CD4-positive, alpha-beta T cell treated with Interleukin-1 beta for 1 hour (primary cell): Measurements from ENCODE around the gene CAMTA1.

ENCODE experiments used
- DNase-seq, 2 donors: peaks; one replicate each; pipeline ENCODE4 v3.0.0-alpha.2; 2020 to 2022

The CAMTA1 gene

DNA sequence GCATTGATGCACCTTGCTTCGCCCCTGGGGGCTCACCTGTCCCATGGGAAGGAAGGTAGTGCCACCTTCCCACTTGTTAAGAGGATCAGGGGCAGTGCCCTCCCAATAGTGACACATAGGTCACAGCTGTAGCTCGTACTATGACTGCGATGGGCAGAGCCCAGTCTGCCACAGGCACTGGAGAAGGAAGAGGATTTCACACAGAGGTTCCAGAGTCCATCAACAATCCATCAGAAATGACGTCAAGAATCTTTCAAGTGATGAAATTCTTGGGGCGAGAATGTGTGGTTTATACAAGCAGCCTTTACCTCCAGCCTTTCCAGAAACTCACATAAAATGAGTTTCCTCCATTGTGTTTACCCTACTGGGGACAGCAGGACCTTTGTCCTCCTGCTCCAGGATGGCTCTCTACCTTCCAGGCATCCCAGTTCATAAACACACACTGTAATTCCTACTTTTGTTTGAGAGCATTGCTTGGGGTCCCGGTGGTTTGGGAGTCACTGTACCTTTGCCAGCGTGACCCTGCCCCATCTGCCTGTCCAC, 725.2 kb downstream of the CAMTA1 start:
- DNase-seq, result no peak

DNA sequence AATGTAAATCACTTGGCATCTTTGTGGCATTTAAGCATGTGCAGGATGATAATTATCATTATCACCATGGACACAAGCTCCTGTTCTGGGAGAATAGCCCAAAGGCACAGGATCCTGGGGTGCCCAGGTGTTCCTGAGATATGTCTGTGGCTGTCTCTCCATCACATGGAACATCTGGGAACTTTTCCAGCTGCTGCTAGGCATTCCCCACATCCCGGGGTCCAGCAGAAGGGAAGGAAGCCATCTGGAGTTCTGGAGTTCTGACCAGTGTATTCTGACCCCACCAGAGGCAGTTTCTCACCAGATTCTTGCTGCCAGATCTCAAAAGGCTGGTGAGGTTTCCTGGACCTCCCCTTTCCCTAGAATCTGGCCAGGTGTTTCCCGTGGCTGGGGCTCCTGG, 726.1 kb downstream of the CAMTA1 start:
- no peak for DNase-seq

DNA sequence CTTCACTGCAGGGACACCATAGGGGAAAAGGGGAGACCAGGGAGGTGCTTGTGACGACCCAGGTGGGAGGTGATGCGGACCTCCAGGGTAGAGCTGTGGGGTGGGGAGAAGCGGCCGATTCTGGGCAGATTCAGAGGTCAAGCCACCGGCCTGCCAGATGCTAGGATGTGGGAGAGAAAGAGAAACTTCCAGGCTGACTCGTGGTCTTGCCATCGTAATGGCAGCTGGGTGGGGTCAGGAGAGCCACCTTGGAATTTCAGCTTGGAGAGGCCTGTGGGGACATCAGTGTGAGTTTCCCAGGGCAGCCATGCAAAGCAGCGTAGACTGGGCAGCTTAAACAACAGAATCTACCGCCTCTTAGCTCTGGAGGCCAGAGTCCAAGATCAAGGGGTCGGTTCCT, 727.8 kb downstream of the CAMTA1 start:
- no peak for DNase-seq

- no peak for DNase-seq
Observed at GRCh38 chr1:7515175-7515574, 729.9 kb downstream of the CAMTA1 start.

DNA sequence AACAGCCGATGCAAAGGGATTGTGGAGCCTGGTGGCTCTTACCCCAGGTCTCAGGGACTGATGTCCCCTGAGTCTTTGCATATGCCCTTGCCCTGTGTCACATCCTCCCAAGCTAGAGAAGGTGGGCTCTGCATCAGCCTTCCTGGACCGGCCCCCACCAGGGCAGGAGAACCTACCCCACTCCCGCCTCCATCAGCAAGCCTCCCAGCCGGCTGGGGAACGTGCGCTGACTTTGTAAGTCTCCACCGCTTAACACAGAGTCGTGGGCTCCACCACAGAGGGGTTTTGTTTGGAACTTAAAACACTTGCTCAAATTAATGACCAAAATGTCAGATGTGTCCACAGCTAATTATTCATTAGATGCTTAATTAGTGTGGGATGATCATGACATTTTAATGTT, 730.6 kb downstream of the CAMTA1 start:
- DNase-seq, result no peak

- DNase-seq, result no peak
Observed at GRCh38 chr1:7516341-7516740, 731.1 kb downstream of the CAMTA1 start.

DNA sequence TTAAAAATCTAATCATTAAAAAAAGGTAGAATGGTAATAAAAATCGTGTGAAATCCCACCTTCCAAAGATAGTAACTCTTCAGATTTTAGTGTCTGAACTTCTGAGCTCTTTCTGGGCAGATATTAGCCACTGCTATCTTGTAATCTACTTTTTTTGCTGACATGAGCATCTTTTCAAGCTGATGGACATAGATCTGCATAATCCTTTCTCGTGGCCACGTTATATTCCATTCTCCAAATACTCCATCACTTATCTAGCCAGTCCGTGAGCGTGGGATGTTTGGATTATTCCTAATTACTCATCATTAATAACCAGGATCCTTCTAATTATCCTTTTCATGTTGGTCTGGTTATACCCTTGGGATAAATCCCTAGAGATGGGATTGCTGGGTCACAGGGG, 731.7 kb downstream of the CAMTA1 start:
- no peak for DNase-seq

GRCh38 chr1:7517611-7518330, 732.5 kb downstream of the CAMTA1 start:
- no peak for DNase-seq

DNA sequence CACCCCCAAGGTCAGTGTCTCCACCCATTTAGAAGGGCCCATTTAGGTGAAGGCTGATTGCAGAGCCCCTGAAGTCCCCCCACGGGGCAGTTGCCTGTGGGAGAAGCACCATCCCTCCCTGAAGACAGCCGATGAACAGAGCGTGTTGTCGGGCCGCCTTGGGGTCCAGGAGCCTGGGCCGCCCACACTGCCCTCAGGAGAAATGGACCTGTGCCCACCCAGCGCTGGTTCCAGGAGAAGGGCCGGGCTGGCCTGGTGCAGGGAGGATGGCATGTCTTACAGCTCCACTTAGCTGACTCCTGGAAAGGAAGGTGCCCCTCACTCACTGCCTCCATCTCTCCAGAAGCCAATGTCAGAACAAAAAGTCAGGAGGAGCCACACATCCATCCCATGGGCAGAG, 733.2 kb downstream of the CAMTA1 start:
- DNase-seq, result no peak

- no peak for DNase-seq
Observed at GRCh38 chr1:7519181-7519860, 734.1 kb downstream of the CAMTA1 start.

DNA sequence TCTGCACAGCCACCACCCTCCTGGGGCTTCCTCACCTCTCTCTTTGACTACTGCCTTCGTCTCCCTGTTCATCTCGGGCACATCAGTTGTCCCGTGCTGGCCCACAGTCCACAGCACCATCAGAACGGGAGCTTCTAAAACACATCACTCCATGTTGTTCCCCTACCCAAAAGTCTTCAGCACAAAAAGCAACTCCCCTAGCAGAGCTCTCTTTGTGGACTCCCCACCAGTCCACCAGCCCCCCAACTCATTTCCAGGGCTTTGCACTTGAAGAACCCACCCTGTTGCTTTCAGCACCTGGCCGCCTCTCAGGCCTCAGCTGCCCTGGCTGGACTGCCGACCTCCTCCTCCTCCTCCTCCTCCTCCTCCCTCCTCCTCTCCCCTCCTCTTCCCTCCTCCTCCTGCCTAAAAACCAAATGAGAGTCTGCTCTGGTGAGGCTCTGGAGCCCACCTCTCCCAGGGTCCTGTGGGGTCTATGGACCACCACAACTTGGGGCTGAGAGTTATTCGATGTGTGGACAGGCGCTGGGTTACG, 734.7 kb downstream of the CAMTA1 start:
- no peak for DNase-seq

- DNase-seq, result no peak
Observed at GRCh38 chr1:7520496-7520895, 735.2 kb downstream of the CAMTA1 start.

DNA sequence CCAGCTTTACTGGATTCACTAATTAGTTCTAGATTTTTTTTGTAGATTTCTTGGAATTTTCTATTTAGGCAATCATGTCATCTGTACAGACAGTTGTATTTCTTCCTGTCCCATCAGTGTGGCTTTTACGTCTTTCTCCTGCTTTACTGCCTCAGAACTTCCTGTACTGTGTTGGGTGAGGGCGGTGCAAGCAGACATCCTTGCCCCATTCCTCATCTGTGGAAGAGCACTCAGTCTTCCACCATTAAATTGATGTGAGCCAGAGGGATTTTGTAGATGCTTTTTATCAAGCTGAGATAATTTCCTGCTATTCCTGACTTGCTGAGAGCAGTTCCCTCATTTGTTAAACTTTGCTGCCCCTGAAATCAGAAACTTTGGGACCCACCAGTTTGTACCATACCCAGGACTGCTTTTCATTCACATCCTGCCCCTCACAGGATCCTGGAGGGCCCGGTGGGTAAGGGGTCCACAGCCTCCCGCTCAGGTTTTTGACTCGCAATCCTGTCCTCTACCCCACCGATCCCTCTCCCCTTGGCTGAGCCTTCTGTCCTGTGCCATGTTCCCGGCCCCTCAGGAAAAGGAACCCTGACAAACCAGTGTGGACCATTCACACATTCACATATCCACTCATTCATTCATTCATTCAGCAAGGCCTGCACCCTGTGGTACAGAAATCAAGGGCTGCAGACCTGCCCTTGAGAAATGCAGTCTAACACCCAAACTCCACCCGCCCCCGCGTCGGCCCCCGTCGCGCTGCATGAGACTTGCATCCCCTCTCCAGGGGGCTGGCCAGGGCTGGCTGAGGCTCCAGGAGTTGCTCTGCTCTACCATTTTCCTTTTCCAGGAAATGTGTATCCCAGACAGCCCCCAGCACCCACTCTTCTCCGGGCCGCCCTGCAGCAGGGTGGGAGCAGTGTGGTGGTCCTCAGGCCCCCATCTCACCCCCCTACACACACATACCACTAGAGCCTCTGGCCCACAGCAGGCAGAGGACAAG, 739.4 kb downstream of the CAMTA1 start:
- DNase-seq, result no peak

DNA sequence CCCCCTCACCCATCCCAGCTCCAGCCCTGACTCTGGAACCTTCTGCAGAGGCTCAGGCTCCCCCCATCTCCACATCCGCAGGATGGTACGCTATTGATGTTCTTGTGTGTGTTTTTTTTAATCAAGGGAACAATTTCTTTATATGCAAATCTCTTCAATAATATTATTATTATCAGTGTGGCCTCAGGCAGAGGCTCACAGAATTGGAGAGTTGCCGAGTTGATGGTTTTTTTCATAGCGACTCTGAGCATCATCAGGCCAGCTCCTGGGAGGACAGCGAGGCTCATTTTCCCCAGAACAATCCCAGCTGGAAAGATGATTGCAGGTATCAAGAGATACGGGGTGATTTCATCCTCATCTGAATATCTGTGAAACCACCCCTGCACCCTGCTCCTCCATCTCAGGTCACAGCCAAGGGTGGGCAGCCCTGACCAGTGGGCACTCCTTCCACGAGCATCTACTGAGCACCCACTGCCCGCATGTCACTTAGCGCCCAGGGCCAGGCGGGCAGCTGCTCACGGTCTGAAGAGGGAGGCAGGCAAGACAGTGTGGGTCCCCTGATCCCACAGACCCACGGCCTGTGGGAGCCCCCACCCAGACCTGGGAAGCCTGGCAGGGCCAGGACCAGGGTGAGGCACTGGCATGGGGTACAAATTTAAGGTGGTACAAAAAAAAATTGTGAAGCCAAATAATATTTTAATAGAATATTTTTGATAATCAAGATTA, 740.2 kb downstream of the CAMTA1 start:
- no peak for DNase-seq

- no peak for DNase-seq
Observed at GRCh38 chr1:7526196-7526866, 741.1 kb downstream of the CAMTA1 start.

- no peak for DNase-seq
Observed at GRCh38 chr1:7526867-7527732, 741.8 kb downstream of the CAMTA1 start.

DNA sequence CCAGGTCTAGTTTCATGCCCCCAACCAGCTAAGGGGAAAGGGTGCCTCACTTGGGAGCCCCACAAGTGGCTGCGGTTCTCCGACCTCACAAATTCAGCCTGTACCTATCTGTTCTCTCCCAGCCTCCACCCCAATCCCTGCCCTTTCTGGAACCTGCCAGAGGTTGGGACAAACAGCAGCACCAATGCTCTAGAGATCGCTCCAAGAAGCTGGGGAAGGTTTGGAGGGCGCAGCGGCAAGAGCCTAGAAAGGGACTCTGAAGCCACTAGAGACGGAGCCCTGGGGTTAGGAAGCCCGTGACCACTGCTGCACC, 742.4 kb downstream of the CAMTA1 start:
- DNase-seq, result no peak

GRCh38 chr1:7528386-7529198, 743.3 kb downstream of the CAMTA1 start:
- no peak for DNase-seq

GRCh38 chr1:7529917-7530316, 744.7 kb downstream of the CAMTA1 start:
- DNase-seq, result no peak
